Peyer's patch (tissue), 4 donors: Measurements from ENCODE around the gene TRAF3.

Source experiments
- CTCF ChIP-seq, 6 experiments: fragments of 450-650 bp in 4 of 6; fragments of 200-600 bp in 2 of 6; sonication (generic) in 1 of 6; IDR thresholded peaks; one replicate each; pipeline ENCODE4 v1.5.1; 2017 to 2019; ENCODE audit warnings: antibody characterized with exemption in 6 of 6, mild to moderate bottlenecking in 3 of 6, moderate library complexity in 1 of 6
- POLR2A ChIP-seq, 2 donors: fragments of 450-650 bp; IDR thresholded peaks; one replicate each; pipeline ENCODE4 v1.5.1; 2017; ENCODE audit warnings: antibody characterized with exemption in 2 of 2, mild to moderate bottlenecking in 2 of 2, moderate library complexity in 2 of 2

GRCh38 chr14:102758087-102758486, 19.2 kb upstream of the TRAF3 start:
- TF ChIP-seq CTCF (IDR thresholded peaks at IDR 0.05) (no peak), POLR2A (IDR thresholded peaks at IDR 0.05) (no peak)
